Mammary epithelial cell (primary cell): ENCODE results near the gene PPP1R9A.

Experiments
- CTCF ChIP-seq, 2 donors: IDR thresholded peaks in 1 of 2; conservative IDR thresholded peaks in 1 of 2; 2 replicates each; pipeline ENCODE4 v1.5.1; 2011 to 2012; ENCODE audit warnings: inconsistent platforms in 2 of 2, low read length in 2 of 2, mild to moderate bottlenecking in 2 of 2, control low read depth in 1 of 2, low read depth in 1 of 2; ENCODE audit not compliant: insufficient read depth in 1 of 2; ENCODE audit errors: extremely low read depth in 1 of 2
- EZH2 ChIP-seq: IDR thresholded peaks from 2 replicates; pipeline ENCODE4 v1.6.1; 2012; ENCODE audit warnings: low read length, inconsistent platforms, borderline replicate concordance

DNA sequence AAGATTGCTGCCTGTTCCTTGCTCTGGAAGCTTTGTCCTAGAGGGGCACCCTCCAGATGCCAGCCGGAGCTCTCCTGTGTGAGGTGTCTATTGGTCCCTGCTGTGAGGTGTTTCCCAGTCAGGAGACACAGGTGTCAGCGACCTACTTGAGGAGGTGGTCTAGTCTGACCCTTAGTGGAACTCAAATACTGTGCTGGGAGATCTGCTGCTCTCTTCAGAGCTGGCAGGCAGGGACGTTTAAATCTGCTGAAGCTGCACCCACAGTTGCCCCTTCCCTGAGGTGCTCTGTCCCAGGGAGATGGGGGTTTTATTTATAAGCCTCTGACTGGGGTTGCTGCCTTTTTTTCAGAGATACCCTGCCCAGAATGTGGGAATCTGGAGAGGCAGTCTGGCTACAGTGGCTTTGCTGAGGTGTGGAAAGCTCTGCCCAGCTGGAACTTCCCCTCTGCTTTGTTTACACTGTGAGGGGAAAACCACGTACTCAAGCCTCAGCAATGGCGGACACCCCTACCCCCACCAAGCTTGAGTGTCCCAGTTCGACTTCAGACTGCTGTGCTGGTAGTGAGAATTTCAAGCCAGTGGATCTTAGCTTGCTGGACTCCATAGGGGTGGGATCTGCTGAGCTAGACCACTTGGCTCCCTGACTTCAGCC lies 119.2 kb downstream of the PPP1R9A start:
- TF ChIP-seq CTCF (conservative IDR thresholded peaks at IDR 0.05 in 1 of 2, IDR thresholded peaks at IDR 0.05 in 1 of 2; ENCODE audit: extremely low read depth in 1 of 2, insufficient read depth in 1 of 2, low read depth in 1 of 2, low read length in 2 of 2) (no peak), EZH2 (no peak)
